ENCODE measurements around the gene SRSF11. TPM values are rescaled to one million over a fixed set of nuclear protein-coding genes. Genes with fewer than 3 reads are reported as not detected.

The SRSF11 gene
- total RNA-seq, 2 donors from 2014 or later: 97.8 to 102 TPM

GRCh38 chr1:70211541-70211940, 9.6 kb upstream of the SRSF11 start:
- ATAC-seq (no peak), DNase-seq (no peak)
- intact Hi-C loops (cut with DNase I, micrococcal nuclease): no loop called here

- ATAC-seq (no peak), DNase-seq (no peak)
- intact Hi-C loops (cut with DNase I, micrococcal nuclease): no loop called here
Measured at GRCh38 chr1:70220015-70220414, 1.2 kb upstream of the SRSF11 start.

DNA sequence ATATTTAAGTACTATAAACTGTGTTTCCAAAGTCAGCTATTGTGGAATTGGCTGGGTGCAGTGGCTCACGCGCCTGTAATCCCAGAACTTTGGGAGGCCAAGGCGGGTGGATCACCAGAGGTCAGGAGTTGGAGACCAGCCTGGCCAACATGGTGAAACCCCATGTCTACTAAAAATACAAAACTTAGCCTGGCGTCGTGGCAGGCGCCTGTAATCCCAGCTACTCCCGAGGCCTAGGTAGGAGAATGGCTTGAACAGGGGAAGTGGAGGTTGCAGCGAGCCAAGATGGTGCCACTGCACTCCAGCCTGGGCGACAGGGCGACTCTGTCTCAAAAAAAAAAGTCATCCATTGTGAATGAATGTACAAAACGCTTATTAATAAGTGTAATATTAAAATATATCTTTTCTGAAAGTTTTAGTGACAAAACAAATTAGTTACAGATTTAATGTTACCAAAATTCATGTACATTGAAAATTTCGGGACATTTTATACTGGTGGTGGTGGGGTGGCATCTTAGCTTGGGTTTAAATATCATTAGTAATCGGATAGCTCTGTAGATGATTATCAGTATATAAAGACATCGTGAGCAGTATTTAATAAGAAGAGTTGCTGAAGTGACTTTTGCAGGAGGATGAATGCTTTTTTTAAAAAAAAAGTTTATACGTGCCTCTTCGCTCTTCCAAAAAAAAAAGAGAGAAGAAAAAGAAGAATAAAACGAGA, 503 bp upstream of the SRSF11 start:
- DNase-seq: no peak
- intact Hi-C loops (cut with DNase I, micrococcal nuclease): no loop called here
- no peak for ATAC-seq

DNA sequence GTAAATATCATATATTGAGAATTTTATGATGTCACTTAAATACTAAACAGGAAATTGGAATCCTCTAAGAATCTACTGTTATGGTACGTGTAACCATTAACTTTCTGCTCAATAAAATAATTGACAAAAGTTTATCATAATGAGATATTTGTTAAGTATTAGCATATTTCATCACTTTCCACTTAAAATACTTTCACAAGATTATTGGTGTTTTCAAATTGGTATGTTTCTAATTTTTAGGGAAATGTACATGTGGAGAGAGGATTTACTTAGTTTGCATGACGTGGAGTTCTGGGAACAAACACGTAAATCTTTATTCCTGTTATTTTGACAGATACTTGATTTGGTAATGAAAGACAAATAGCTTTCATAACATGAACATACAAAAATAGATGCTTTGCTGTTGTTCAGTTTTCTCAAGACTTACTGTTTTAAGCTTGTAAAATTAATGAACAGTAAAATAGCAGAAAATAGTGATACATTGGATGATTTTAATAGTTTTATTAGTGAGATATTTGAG, 1.6 kb downstream of the SRSF11 start:
- intact Hi-C loops (cut with DNase I, micrococcal nuclease): no loop called here
- ATAC-seq: no peak
- no peak for DNase-seq

GRCh38 chr1:70224954-70225353, 3.8 kb downstream of the SRSF11 start:
- no peak for ATAC-seq
- intact Hi-C loops (cut with DNase I, micrococcal nuclease): no loop called here

DNA sequence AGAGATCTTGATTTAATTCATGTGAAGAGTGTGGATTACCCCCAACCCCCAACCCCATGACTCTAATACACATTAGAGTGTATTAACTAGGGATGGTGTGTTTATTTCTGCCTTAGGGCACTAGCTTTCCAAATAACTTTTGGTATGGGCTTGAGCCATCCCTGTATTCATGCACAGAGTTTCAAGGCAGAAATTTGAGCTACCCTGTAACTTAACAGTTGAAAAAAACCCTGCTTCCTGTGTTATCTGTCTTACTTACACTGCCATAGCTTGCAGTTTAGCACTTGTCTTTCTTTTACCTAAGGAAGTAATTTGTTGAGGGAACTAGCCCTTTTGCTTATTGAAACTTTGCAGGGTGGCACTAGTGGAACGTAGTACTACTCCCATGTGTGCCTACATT, 6.3 kb downstream of the SRSF11 start:
- no peak for DNase-seq
- intact Hi-C loops (cut with DNase I, micrococcal nuclease): no loop called here
- no peak for ATAC-seq

More at GRCh38 chr1:70224954-70225353, 3.8 kb downstream of the SRSF11 start:
- DNase-seq: no peak

GRCh38 chr1:70228670-70229069, 7.5 kb downstream of the SRSF11 start:
- DNase-seq: no peak
- ATAC-seq: no peak
- intact Hi-C loops (cut with DNase I, micrococcal nuclease): no loop called here

DNA sequence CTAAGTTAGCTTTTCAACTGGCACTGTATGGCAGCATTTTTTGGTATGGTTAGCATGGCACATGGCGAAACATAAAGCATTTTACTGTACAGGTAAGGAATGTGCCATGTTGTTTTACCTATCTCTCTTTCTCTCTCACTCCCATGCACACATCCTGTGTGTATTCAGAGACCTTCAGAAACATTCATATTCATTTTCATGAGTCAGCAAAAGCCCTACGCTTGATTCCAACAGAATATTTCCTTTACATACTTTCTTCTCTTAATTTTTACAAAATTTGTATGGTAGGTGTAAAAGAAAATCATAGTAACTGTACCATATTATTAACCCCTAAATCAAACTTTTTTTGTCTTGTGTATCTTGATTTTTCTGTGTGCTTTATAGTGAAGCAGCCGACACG, 10.3 kb downstream of the SRSF11 start:
- no peak for ATAC-seq
- intact Hi-C loops (cut with DNase I, micrococcal nuclease): no loop called here
- DNase-seq: no peak

GRCh38 chr1:70234733-70235132, 13.6 kb downstream of the SRSF11 start:
- DNase-seq (no peak), ATAC-seq (no peak)
- intact Hi-C loops (cut with DNase I, micrococcal nuclease): no loop called here

DNA sequence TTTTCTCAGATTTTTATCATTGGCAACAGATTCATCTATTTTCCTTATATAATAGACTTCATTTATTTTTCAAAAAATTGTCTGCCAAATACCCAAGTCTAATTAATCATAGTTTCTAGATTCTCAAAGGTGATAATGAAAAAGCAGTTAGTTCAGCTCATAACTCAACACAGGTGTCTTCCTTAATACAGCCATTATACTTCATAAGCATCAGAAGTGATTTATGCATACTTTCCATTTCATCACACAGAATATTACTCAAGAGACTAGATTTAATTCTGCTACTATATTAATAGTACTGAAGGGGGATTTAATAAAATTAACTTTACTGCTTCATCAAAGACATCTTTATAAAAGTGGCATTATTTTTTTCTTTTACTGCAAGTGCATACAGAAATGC, 18.8 kb downstream of the SRSF11 start:
- intact Hi-C loops (cut with DNase I, micrococcal nuclease): loop anchor here in 1 of 2 donors (10.0 kb wide), 1 partner anchor 835 kb away; no protein-coding TSS in a partner anchor

GRCh38 chr1:70247122-70247521, 25.9 kb downstream of the SRSF11 start:
- DNase-seq (no peak), ATAC-seq (no peak)
- intact Hi-C loops (cut with DNase I, micrococcal nuclease): loop anchor here in 1 of 2 donors (10.0 kb wide), 1 partner anchor 828 kb away; no protein-coding TSS in a partner anchor

More for the DNA sequence above, 18.8 kb downstream of the SRSF11 start:
- DNase-seq (no peak), ATAC-seq (no peak)

DNA sequence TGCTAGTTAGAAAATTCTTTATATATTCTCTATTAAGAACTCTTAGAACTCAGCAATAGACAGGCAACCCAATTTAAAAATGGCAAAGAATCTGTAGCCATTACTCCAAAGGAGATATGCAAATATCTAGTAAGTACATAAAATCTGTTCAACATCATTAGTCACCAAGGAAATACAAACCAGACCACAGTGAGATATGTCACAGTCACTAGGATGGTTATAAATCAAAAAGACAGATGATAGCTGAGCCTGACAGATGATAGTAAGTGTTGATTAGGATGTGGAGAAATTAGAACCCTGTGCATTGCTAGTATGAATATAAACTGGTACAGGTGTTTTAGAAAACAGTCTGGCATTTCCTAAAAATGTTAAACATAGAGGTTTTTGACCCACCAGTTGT, 26.6 kb downstream of the SRSF11 start:
- no peak for ATAC-seq
- no peak for DNase-seq
- intact Hi-C loops (cut with DNase I, micrococcal nuclease): loop anchor here in 1 of 2 donors (10.0 kb wide), 1 partner anchor 827 kb away; no protein-coding TSS in a partner anchor

- ATAC-seq (no peak), DNase-seq (no peak)
- intact Hi-C loops (cut with DNase I, micrococcal nuclease): loop anchor here in 1 of 2 donors (10.0 kb wide), 1 partner anchor 826 kb away; no protein-coding TSS in a partner anchor
Measured at GRCh38 chr1:70248729-70249128, 27.5 kb downstream of the SRSF11 start.

GRCh38 chr1:70256664-70257063, 35.5 kb downstream of the SRSF11 start:
- DNase-seq (no peak), ATAC-seq (no peak)
- intact Hi-C loops (cut with DNase I, micrococcal nuclease): no loop called here

DNA sequence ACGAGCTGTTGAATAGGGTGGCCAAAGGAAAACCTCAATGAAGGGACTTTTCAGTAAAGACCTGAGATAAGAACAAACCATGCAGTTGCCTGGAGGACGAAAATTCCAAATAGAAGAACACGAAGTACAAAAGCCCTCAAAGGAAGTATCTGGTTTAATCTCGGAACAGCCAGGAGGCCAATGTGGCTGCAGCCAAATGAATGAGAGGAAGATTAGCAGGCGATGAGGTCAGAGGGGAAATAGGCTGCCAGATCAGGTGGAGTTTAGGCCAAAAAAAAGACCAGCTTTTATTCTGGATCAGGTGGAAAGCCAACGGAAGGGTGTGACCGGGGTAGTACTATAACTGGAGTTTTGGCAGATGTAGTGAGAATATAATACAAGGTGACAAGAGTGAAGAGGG, 43.7 kb downstream of the SRSF11 start:
- ATAC-seq (no peak), DNase-seq (no peak)
- intact Hi-C loops (cut with DNase I, micrococcal nuclease): no loop called here

DNA sequence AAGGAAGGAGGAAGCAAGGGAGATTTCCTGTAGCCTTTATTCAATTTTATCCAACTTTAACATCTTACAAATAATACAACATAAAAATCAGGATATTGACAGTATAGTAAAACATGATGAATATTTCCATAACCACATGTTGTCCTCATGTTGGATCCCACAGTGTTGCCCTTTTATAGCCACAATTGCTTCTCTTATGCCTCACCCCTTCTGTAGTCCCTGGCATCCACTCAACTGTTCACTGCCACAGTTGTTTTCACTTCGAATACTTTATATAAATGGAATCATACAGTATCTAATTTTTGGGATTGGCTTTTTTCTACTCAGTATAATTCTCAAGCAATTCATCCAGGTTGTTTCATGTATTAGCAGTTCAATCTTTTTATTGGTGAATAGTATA, 44.8 kb downstream of the SRSF11 start:
- intact Hi-C loops (cut with DNase I, micrococcal nuclease): no loop called here
- DNase-seq (no peak), ATAC-seq (peak; percentile 68)

- intact Hi-C loops (cut with DNase I, micrococcal nuclease): no loop called here
- ATAC-seq (peak; percentile 46), DNase-seq (no peak)
Measured at GRCh38 chr1:70277875-70278274, 56.7 kb downstream of the SRSF11 start.

GRCh38 chr1:70278710-70279109, 57.5 kb downstream of the SRSF11 start:
- ATAC-seq (peak; percentile 74), DNase-seq (no peak)
- intact Hi-C loops (cut with DNase I, micrococcal nuclease): no loop called here

DNA sequence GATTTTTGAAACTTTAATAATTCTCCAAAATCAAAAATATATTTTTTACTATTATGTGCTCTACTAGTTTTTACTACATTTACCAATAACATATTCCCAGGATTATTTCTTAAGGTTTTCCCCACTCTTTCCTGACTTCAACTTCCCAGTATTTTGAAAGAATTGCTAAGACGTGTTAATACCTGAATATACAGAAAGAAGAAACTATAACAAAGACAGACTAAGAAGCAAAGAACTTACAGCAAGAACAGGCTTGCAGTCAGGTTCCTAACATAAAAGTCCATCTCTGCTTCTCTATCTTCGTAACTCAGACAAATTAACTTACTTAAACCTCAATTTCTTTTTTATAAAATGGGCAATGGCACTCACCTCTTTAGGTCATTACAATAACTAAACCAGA, 63.2 kb downstream of the SRSF11 start:
- ATAC-seq (no peak), DNase-seq (no peak)
- intact Hi-C loops (cut with DNase I, micrococcal nuclease): no loop called here

DNA sequence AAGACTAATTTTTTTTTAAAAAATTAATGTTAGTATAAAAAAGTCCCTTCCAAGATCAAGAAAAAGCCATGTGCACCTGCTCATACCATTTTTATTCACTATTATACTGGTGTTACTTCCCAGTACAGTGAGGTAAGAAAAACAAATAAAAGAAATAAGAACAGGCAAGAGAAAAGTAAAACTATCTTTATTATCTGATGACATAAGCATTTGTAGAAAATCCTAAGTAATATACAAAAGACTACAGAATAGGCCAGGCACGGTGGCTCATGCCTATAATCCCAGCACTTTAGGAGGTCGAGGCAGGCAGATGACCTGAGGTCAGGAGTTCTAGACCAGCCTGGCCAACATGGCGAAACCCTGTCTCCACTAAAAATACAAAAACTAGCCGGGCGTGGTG, 65.3 kb downstream of the SRSF11 start:
- DNase-seq: no peak
- intact Hi-C loops (cut with DNase I, micrococcal nuclease): no loop called here
- no peak for ATAC-seq

DNA sequence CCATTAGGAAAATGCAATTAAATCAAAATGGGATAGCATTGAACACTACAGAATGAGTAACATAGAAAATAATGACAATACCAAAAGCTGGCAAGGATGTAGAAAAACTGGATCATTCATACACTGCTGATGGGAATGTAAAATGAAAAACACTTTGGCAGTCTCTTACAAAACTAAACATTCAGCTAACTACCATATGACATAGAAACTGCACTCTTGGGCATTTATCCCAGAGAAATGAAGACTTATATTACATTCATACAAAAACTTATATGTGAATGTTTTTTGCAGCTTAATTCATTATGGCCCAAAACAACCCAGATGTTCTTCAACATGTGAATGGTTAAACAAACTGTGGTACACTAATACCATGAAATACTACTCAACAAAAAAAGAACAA, 67.0 kb downstream of the SRSF11 start:
- intact Hi-C loops (cut with DNase I, micrococcal nuclease): no loop called here
- ATAC-seq (no peak), DNase-seq (no peak)

Data from left colon (tissue), 2 donors.